ENCODE measurements around the gene MRPL53. TPM values are rescaled to one million over a fixed set of nuclear protein-coding genes. Genes with fewer than 3 reads are reported as not detected.
A peak's percentile ranks its signal among the peaks of the same experiment; 100 is the strongest.
"Not testable (repeated sequence)": the region's sequence is repeated elsewhere in the genome, so short reads cannot be mapped to it uniquely, and the experiment has no call there.

The MRPL53 gene
- total RNA-seq, 1 experiment from 2014 or later: 48.9 TPM

DNA sequence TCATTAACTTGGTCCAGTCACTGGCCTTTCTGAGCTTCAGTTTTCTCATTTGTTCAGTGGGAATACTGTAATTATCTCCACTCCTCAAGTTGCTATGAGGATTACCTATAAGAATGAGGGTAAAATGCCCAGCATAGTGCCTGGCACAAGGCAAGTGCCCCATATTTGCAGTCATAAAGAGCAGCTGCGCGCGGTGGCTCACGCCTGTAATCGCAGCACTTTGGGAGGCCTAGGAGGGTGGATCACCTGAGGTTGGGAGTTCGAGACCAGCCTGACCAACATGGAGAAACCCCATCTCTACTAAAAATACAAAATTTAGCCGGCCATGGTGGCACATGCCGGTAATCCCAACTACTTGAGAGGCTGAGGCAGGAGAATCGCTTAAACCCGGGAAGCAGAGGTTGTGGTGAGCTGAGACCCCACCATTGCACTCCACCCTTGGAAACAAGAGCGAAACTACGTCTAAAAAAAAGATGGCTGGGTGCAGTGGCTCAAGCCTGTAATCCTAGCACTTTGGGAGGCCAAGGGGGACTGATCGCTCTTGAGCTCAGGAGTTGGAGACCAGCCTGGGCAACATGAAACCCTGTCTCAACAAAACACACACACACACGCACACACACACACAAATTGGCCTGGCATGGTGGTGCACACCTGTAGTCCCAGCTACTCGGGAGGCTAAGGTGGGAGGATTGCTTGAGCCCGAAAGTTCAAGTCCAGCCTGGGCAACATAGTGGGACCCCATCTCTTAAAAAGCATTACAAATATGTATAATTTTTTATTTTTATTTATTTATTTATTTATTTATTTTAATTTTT, 29.8 kb downstream of the MRPL53 start:
- not testable (repeated sequence) for H3K27me3 ChIP-seq, H3K36me3 ChIP-seq, H3K4me3 ChIP-seq, DNase-seq, H3K9me3 ChIP-seq

GRCh38 chr2:74441690-74442482, 30.6 kb downstream of the MRPL53 start, which contains the start of gene RTKN:
RTKN (minus strand) TSS chr2:74441937; CDS start chr2:74441816, 121 bp downstream.
- H3K36me3 ChIP-seq: no peaks in the 10 kb centered on the region; the same call in none of the 2 replicates
- H3K4me3 ChIP-seq: peak within 1 kb of the TSS; percentile 53
- no peaks in the 10 kb centered on the region for H3K9me3 ChIP-seq
- no peak for DNase-seq
- H3K27me3 ChIP-seq: no peaks in the 10 kb centered on the region

DNA sequence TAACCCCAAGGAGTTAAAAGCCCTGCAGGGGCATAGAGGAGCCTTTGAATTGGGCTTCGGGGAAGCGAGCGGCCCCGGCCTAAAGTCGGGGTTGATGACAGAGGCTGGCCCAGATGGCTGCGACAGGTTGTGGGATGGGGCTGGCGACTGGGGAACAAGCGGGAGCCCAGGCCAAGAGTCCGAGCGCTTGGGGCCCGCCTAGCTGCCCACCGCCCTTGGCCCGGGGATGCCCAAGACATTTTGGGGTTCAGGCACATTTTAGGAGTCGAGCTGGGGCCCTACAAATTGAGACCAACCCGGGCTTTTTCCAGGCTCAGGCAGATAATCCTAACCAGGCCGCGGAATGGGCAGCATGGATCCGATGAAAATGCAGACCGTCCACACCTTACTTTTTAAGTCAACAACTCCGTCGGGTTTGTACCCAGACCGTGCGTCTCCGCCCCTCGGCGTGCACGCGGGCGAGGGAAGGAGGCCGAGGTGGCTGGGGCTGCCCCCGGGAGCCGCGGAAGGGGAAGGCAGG, 31.2 kb downstream of the MRPL53 start:
- no peak for DNase-seq
- no peaks in the 10 kb centered on the region; the same call in none of the 2 replicates for H3K36me3 ChIP-seq
- H3K9me3 ChIP-seq: no peaks in the 10 kb centered on the region
- peak overlapping the region; percentile 53 for H3K4me3 ChIP-seq
- H3K27me3 ChIP-seq: no peaks in the 10 kb centered on the region

GRCh38 chr2:74440378-74441169, 31.9 kb downstream of the MRPL53 start:
- peak; percentile 93 for DNase-seq
- Histone ChIP-seq H3K4me3 (peak overlapping the region; percentile 53), H3K27me3 (no peaks in the 10 kb centered on the region), H3K36me3 (no peaks in the 10 kb centered on the region; the same call in none of the 2 replicates), H3K9me3 (no peaks in the 10 kb centered on the region)

DNA sequence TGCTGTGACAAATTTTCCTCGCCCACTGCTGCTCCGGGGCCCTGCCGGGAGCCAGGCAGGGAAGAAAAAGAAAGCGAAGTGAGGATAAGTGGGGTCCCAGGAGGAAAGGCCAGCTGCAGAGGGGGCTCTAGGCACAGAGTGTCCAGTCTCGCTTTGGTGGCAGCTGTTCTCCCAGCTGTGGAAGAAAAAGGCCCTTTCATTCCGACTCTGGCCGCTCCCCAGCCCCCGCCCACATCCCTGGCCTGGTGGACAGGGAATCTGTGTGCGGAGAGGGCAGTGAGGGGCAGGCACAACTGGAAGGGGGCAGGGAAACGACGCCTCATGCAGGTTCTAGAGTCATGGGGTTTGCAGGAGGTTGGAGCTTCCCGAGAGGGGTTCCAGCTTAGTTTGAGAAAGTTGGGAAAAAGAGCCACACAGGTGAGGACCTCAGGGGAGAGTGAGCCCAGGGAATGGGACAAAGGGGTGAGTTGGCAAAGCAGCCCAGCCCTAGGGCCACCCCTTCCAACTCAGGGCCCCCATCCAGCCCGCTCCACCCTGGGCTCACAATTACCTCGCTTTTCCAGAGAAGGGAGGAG, 32.6 kb downstream of the MRPL53 start:
- Histone ChIP-seq H3K36me3 (no peaks in the 10 kb centered on the region; the same call in none of the 2 replicates), H3K27me3 (no peaks in the 10 kb centered on the region), H3K9me3 (no peaks in the 10 kb centered on the region), H3K4me3 (peak overlapping the region; percentile 53)
- no peak for DNase-seq

- Histone ChIP-seq H3K4me3 (peak overlapping the region; percentile 53), H3K9me3 (no peaks in the 10 kb centered on the region), H3K27me3 (no peaks in the 10 kb centered on the region), H3K36me3 (no peaks in the 10 kb centered on the region; the same call in none of the 2 replicates)
- DNase-seq: no peak
Measured at GRCh38 chr2:74439373-74439772, 33.1 kb downstream of the MRPL53 start.

- Histone ChIP-seq H3K9me3 (no peaks in the 10 kb centered on the region), H3K27me3 (no peaks in the 10 kb centered on the region), H3K36me3 (no peaks in the 10 kb centered on the region; the same call in none of the 2 replicates), H3K4me3 (no peak overlapping the region)
- DNase-seq: no peak
Measured at GRCh38 chr2:74438248-74438647, 34.2 kb downstream of the MRPL53 start.

- Histone ChIP-seq H3K9me3 (no peaks in the 10 kb centered on the region), H3K36me3 (no peaks in the 10 kb centered on the region; the same call in none of the 2 replicates), H3K27me3 (no peaks in the 10 kb centered on the region), H3K4me3 (no peak overlapping the region)
- DNase-seq: no peak
Measured at GRCh38 chr2:74436848-74437695, 35.4 kb downstream of the MRPL53 start.

- no peak for DNase-seq
- no peaks in the 10 kb centered on the region for H3K9me3 ChIP-seq
- H3K36me3 ChIP-seq: no peaks in the 10 kb centered on the region; the same call in none of the 2 replicates
- H3K27me3 ChIP-seq: no peaks in the 10 kb centered on the region
- H3K4me3 ChIP-seq: no peak overlapping the region
Measured at GRCh38 chr2:74436111-74436805, 36.2 kb downstream of the MRPL53 start.

GRCh38 chr2:74430502-74430901, 42.0 kb downstream of the MRPL53 start:
- Histone ChIP-seq H3K9me3 (no peaks in the 10 kb centered on the region), H3K27me3 (no peaks in the 10 kb centered on the region), H3K36me3 (peaks cover 6% of the 10 kb centered on the region), H3K4me3 (no peak overlapping the region)
- no peak for DNase-seq

- Histone ChIP-seq H3K9me3 (no peaks in the 10 kb centered on the region), H3K27me3 (no peaks in the 10 kb centered on the region), H3K4me3 (no peak overlapping the region), H3K36me3 (peaks cover 6% of the 10 kb centered on the region)
- DNase-seq: peak; percentile 18
Measured at GRCh38 chr2:74429487-74430451, 42.7 kb downstream of the MRPL53 start.

DNA sequence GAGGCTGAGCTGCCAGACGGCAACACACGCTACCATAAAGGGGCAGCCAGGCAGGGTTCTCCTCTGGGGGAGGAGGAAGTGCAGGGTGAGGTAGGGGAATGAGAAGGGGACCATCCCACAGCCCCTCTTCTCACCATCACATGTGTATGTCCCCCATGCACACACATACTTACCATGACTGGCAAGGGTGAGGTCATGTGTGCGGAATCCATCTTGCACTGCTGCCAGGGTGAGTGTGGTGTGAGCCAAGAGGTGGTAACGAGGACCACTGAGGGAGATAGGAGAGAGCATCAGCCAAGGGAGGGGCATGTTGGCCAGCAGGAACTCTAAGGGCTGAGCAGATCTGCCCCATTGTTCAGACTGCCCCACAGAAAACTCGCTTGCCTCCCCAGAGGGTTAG, 43.8 kb downstream of the MRPL53 start:
- H3K36me3 ChIP-seq: peaks cover 6% of the 10 kb centered on the region; the same call in 1 of the 2 replicates
- DNase-seq: no peak

DNA sequence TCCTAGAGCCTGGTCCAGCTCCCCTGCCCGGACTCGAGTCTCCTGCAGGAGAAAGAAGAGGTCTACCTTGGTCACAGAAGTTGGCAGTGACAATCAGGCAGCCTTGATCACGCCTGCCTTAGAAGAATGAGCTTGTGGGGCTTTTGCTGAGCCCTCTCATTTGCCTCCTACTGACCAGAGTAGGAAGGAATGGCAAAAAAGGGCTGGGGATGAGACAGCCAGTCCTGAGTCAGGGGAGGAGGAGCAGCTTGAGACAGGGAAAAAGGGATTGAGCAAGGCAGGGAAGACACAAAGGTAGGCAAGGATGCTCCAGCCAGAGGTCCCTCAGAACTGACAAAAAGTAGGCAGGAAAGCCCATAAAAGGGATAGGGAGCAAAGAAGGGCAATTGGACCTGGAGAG, 44.9 kb downstream of the MRPL53 start:
- DNase-seq: no peak
- Histone ChIP-seq H3K27me3 (no peaks in the 10 kb centered on the region), H3K36me3 (peaks cover 6% of the 10 kb centered on the region; the same call in 1 of the 2 replicates), H3K4me3 (no peak overlapping the region), H3K9me3 (no peaks in the 10 kb centered on the region)

More for the DNA sequence above, 43.8 kb downstream of the MRPL53 start:
- Histone ChIP-seq H3K27me3 (no peaks in the 10 kb centered on the region), H3K9me3 (no peaks in the 10 kb centered on the region), H3K4me3 (no peak overlapping the region)

All from MG63 (cell line).